Measurements from ENCODE around the gene FOXP3. TPM values are rescaled to one million over a fixed set of nuclear protein-coding genes. Genes with fewer than 3 reads are reported as not detected.

The FOXP3 gene
- total RNA-seq, 1 experiment from 2014 or later = 0.14 TPM

DNA sequence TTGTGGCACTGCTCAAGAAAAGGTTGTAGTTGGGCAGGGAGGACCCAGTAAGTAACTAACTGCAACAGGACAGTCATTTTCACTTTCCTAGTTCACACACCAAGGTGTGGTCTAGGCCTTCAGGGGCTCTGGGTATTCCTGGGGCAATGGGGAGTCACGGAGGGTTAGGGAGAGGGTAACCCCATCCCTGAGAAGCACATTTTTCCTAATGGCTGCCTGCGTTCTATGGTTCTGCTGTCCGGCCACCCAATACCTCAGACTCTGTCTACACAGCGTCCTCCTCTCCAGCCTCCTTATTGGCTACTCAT, 4.1 kb upstream of the FOXP3 start:
- Histone ChIP-seq H3K27me3 (ENCODE audit: control insufficient read depth, insufficient read depth, low read length) (no peaks in the 10 kb centered on the region), H3K4me3 (ENCODE audit: insufficient read depth, low read depth, low read length) (peak overlapping the region; percentile 54), H3K36me3 (replicated peaks; ENCODE audit: control insufficient read depth, insufficient read depth, low read length) (peaks cover 2% of the 10 kb centered on the region; the same call in 1 of the 2 replicates)
- no peak for DNase-seq

DNA sequence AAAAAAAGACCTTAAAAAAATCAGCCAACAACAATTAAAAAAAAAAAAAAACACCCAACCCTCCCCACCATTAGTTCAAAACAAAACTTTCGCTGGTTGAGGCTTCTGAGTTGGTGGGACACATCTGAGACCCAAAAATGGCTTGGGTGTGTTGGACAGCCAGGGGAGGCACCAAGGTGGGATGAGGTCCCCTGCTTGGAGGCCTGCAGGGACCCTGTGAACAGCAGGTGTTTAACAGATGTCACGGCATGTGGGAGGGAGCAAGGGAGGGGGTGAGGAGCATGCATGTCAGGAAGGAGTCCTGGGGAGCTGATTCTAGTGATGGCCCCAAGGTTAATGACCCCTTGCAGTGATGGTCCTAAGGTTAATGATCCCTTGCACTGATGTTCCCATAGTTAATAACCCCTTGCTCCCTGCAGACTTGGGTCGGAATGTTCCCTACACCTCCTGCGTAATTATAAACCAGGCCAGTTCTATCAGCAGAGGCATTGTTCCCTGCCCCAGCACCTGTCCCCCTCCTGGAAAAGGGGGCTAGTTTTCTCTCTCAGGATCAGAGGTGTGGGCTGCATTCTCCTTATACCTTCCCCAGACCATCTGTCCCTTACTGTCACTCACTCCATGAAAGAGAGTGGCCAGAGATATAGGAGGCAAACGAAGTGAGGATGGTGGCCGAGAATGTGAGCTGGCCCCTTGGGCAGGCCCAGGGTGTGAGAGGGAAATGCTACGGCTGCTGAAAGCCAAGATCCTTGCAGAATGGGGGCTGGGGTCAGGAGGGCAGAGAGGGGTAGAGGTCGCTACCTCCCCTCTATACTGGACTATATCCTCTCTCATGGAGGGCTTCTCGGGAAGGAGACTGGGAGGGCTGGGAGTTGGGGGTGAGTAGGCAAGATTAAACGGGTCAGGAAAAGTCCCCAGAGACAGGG, 2.3 kb upstream of the FOXP3 start:
- H3K4me3 ChIP-seq (ENCODE audit: insufficient read depth, low read depth, low read length) = no peak overlapping the region
- H3K27me3 ChIP-seq (ENCODE audit: control insufficient read depth, insufficient read depth, low read length) = no peaks in the 10 kb centered on the region
- H3K36me3 ChIP-seq (replicated peaks; ENCODE audit: control insufficient read depth, insufficient read depth, low read length) = peaks cover 2% of the 10 kb centered on the region; the same call in 1 of the 2 replicates
- DNase-seq = no peak

DNA sequence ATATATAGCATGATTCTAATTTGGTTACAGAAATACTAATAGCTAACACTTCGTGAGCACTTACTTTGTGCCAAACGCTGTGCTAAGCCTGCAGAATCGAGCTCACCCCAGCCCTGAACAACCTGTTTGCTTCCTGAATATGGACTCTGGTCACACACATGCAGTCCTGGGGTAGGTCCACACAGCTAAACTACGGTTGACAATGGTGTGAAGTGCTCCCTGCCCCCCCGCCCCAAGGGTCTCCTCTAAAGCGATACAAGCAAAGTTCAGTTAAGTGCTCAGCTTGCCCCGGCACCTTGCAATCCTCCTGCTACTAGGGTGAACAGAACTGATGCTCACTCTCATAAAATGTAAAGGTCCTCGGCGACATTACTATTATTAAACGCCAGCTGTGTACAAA, 879 bp downstream of the FOXP3 start:
- Histone ChIP-seq H3K4me3 (ENCODE audit: insufficient read depth, low read depth, low read length) (no peak overlapping the region), H3K36me3 (replicated peaks; ENCODE audit: control insufficient read depth, insufficient read depth, low read length) (no peaks in the 10 kb centered on the region), H3K27me3 (ENCODE audit: control insufficient read depth, insufficient read depth, low read length) (no peaks in the 10 kb centered on the region)
- DNase-seq = no peak

DNA sequence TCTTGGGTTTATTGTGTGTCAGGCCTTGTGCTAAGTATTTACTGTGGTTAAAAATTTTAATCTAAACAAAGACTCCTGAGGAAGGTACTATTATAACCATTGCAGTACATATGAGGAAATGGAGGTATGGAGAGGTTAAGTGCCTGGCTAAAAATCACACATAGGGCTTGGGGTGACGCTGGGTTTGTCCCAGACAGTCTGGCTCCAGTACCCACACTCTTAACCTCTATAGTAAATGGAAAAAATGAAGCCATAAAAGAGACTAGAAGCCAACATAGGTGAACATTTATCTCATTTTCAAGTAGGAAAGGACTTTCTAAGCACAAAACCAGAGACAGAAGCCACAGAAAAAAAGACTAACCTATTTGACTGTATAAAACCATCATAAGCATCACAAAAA, 1.9 kb downstream of the FOXP3 start:
- no peaks in the 10 kb centered on the region for H3K36me3 ChIP-seq (replicated peaks; ENCODE audit: control insufficient read depth, insufficient read depth, low read length)
- H3K27me3 ChIP-seq (ENCODE audit: control insufficient read depth, insufficient read depth, low read length) = no peaks in the 10 kb centered on the region
- H3K4me3 ChIP-seq (ENCODE audit: insufficient read depth, low read depth, low read length) = no peak overlapping the region
- no peak for DNase-seq

DNA sequence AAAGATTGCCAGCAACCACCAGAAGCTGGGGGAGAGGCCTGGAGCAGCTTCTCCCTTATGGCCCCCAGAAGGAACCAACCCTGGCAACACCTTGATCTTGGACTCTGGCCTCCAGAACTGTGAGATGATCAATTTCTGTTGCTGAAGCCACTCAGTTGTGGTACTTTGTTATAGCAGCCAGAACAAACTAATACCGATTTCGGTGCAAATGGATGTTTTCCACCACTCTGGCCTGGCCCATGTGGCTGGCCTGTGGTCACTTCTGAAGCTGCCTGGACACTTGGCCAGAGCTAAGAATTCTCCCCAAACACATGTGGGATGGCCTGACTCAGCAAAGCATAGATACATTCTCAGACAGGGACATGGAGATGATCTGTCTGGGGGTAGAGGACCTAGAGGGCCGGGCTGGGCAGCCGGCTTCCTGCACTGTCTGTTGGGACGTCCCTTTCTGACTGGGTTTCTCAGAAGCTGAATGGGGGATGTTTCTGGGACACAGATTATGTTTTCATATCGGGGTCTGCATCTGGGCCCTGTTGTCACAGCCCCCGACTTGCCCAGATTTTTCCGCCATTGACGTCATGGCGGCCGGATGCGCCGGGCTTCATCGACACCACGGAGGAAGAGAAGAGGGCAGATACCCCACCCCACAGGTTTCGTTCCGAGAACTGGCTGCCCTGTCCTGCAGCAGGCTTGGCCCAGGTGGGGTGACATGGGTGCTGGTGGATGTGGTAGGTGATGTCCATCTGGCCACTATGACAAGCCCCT, 4.1 kb downstream of the FOXP3 start:
- no peak for DNase-seq
- Histone ChIP-seq H3K36me3 (replicated peaks; ENCODE audit: control insufficient read depth, insufficient read depth, low read length) (no peaks in the 10 kb centered on the region), H3K27me3 (ENCODE audit: control insufficient read depth, insufficient read depth, low read length) (no peaks in the 10 kb centered on the region), H3K4me3 (ENCODE audit: insufficient read depth, low read depth, low read length) (no peak overlapping the region)

DNA sequence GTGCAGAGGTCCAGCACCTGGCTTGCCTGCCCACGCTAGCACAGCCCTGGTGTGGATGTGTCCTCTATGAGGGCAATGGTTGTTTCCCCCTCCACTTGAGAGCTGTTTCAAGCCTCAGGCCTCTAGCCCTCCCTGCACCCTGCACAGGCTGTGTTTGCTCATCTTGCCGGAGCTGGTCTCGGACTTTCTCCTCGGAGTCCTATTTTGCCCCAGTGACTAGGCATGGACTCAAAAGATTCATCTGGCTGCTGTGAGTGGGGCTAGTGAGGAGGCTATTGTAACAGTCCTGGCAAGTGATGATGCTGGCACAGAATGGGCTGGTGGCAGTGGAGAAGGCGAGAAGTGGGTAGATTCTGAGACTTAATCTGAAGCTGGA, 5.8 kb downstream of the FOXP3 start:
- Histone ChIP-seq H3K4me3 (ENCODE audit: insufficient read depth, low read depth, low read length) (no peak overlapping the region), H3K27me3 (ENCODE audit: control insufficient read depth, insufficient read depth, low read length) (no peaks in the 10 kb centered on the region), H3K36me3 (replicated peaks; ENCODE audit: control insufficient read depth, insufficient read depth, low read length) (no peaks in the 10 kb centered on the region)
- no peak for DNase-seq

DNA sequence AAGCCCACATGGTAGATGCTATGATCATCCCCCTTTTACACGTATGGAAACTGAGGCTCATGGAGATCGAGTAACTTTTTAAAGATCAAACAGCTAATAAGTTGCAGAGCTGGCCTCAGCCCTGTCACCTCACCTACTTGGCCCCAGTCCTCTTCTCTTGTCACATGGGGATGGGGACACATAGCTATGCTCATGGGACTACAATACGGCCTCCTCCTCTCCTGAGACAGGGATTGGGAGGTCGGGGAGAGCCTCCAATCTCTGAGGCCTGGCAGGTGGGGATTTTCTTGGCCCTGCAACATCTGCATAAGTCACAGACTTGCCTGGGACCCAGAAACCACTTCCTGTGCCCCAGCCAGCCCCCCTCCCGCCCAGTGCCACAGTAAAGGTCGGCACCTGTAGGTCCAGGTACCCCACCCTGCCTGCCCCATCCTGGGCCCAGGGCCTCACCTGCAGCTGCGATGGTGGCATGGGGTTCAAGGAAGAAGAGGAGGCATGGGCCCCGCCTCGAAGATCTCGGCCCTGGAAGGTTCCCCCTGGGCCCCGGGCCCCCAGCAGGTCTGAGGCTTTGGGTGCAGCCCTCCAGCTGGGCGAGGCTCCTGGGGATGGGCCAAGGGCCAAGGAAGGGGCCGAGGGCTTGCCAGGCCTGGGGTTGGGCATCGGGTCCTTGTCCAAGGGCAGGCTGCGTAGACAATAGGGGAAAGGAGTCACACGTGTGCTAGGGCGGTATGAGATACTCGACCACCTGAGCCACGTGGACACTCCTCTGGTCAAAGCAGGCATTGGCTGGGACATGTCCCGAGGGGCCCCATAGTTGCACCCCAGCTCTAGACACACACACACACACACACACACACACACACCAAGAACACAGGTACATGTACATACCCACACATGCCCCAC, 6.4 kb downstream of the FOXP3 start:
- no peak overlapping the region for H3K4me3 ChIP-seq (ENCODE audit: insufficient read depth, low read depth, low read length)
- H3K36me3 ChIP-seq (replicated peaks; ENCODE audit: control insufficient read depth, insufficient read depth, low read length) = no peaks in the 10 kb centered on the region
- DNase-seq = peak; percentile 38
- no peaks in the 10 kb centered on the region for H3K27me3 ChIP-seq (ENCODE audit: control insufficient read depth, insufficient read depth, low read length)

DNA sequence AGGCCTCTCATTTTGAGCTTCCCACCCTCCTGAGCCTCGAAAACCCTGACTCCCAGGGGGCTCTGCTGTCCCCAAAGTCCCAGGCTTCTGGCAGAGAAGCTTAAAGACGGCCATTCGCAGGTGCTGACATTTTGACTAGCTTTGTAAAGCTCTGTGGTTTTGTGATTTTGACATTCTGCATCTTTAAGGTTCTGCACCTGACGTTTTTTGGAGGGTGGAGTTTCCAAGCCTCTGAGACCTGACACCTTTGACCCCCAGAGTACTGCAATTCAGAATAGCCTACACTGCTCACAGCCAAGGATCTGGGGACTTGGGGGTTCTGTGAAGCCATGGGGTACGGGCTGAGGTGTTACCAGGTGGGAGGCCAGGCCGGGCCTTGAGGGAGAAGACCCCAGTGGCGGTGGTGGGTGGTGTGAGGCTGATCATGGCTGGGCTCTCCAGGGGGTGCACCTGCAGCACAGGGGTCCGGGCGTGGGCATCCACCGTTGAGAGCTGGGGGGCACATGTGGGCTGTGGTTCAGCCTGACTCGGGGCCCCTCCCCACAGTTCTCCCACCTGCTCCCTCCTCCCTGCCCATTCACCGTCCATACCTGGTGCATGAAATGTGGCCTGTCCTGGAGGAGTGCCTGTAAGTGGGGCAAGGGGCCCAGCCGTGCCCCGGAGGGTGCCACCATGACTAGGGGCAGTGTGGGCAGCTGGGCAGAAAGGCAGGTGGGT, 7.3 kb downstream of the FOXP3 start:
- Histone ChIP-seq H3K27me3 (ENCODE audit: control insufficient read depth, insufficient read depth, low read length) (no peaks in the 10 kb centered on the region), H3K4me3 (ENCODE audit: insufficient read depth, low read depth, low read length) (no peak overlapping the region), H3K36me3 (replicated peaks; ENCODE audit: control insufficient read depth, insufficient read depth, low read length) (no peaks in the 10 kb centered on the region)
- DNase-seq = peak; percentile 33

DNA sequence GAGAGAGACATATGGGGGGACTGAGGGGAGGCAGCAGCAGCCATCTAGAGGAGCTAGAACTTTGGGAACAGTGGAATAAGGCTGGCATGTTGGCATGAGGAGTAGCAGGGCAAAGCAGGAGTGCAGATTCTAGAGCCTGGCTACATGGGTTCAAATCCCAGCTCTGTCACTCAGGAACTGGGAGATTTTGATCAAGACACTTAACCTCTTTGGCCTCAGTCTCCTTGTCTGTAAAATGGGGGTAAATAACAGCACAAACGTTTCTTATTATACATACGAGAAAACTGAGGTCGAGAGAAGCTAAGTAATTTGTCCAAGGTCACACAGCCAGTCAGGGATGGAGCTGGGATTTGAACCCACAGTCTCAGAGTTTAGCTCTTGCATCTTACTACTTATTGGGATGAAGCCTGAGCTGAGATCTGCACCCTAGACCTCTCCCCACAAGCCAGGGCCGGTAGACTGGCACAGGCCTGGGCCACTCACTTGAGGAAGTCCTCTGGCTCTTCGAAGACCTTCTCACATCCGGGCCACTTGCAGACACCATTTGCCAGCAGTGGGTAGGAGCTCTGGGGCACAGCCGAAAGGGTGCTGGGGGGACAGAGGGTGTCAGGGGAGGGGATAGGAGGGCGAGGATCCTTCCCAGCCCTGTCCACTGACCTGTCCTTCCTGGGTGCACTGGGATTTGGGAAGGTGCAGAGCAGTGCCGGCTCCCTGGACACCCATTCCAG, 8.1 kb downstream of the FOXP3 start:
- peak; percentile 28 for DNase-seq
- Histone ChIP-seq H3K27me3 (ENCODE audit: control insufficient read depth, insufficient read depth, low read length) (no peaks in the 10 kb centered on the region), H3K4me3 (ENCODE audit: insufficient read depth, low read depth, low read length) (no peak overlapping the region), H3K36me3 (replicated peaks; ENCODE audit: control insufficient read depth, insufficient read depth, low read length) (no peaks in the 10 kb centered on the region)

DNA sequence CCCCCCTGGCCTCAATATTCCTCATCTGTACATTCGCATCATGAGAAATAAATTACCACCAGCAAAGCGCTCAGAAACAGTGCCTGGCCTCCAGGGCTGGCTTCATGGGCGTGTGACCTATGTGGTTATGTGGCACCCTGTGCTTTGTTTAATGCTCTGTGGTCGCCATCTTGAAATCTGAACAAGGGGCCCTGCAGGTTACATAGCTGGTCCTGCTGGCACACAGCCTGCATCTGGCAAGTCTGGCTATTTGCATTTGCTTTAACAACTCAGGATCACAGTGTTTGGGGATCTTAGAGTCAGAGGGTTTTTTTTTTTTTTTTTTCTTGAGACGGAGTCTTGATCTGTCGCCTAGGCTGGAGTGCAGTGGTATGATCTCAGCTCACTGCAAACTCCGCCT, 9.9 kb downstream of the FOXP3 start:
- Histone ChIP-seq H3K27me3 (ENCODE audit: control insufficient read depth, insufficient read depth, low read length) (no peaks in the 10 kb centered on the region), H3K4me3 (ENCODE audit: insufficient read depth, low read depth, low read length) (no peak overlapping the region), H3K36me3 (replicated peaks; ENCODE audit: control insufficient read depth, insufficient read depth, low read length) (no peaks in the 10 kb centered on the region)
- DNase-seq = no peak

DNA sequence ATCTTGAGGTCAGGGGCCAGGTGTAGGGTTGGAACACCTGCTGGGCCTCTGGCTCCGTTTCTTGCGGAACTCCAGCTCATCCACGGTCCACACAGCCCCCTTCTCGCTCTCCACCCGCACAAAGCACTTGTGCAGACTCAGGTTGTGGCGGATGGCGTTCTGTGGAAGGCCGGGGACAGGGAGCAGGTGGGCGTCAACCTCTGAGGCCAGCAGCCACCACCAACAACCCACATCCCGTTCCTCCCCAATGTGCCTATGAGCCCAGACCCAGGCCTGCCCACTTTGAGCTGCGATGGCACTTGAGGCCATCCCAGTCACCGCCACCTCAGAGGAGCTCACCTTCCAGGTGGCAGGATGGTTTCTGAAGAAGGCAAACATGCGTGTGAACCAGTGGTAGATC, 13.2 kb downstream of the FOXP3 start:
- DNase-seq = peak; percentile 33
- H3K27me3 ChIP-seq (ENCODE audit: control insufficient read depth, insufficient read depth, low read length) = no peaks in the 10 kb centered on the region
- no peaks in the 10 kb centered on the region for H3K36me3 ChIP-seq (replicated peaks; ENCODE audit: control insufficient read depth, insufficient read depth, low read length)
- H3K4me3 ChIP-seq (ENCODE audit: insufficient read depth, low read depth, low read length) = no peak overlapping the region

DNA sequence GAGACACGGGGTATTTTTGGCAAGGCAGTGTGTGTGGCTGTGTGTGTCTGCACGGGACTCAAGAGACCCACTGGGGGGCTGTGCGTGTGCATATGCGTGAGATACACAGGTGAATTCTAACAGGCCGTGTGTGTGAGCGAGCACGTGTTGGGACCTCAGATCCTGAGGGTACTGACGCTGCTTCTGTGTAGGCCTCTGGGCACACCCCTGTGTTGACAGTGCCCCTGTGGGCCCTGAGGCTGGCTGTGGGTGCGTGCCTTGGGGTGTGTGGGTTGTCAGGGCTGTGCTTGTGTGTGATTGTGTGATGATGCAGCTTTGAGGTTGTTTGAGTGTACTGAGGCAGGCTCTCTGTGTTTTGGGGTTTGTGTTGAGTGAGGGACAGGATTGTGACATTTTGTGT, 13.9 kb downstream of the FOXP3 start:
- H3K27me3 ChIP-seq (ENCODE audit: control insufficient read depth, insufficient read depth, low read length) = no peaks in the 10 kb centered on the region
- no peak overlapping the region for H3K4me3 ChIP-seq (ENCODE audit: insufficient read depth, low read depth, low read length)
- peak; percentile 42 for DNase-seq
- H3K36me3 ChIP-seq (replicated peaks; ENCODE audit: control insufficient read depth, insufficient read depth, low read length) = no peaks in the 10 kb centered on the region

DNA sequence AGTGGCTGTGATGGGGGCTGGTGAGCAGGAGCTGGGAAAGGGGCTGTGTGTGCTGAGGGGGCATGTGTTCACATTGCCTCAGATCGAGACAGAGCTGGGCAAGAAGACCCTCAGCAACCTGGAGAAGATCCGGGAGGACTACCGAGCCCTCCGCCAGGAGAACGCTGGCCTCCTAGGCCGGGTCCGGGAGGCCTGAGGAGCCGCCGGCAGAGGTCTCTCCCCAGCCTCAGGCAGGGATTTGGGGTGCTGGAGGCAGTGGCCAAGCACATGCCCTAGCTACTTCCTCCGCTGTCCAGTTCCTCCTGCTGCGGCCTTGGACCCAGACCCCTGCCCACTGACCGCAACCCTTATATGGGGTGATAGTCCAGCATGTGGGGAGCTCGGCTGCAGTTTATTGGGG, 14.4 kb downstream of the FOXP3 start:
- no peaks in the 10 kb centered on the region for H3K27me3 ChIP-seq (ENCODE audit: control insufficient read depth, insufficient read depth, low read length)
- H3K36me3 ChIP-seq (replicated peaks; ENCODE audit: control insufficient read depth, insufficient read depth, low read length) = no peaks in the 10 kb centered on the region
- H3K4me3 ChIP-seq (ENCODE audit: insufficient read depth, low read depth, low read length) = no peak overlapping the region
- DNase-seq = peak; percentile 42

Data from H7 (cell line).